Measurements from ENCODE around the gene BRWD1.

Gene BRWD1

GRCh38 chr21:39326607-39327307 lies 13.3 kb upstream of the BRWD1 start:
- DNase-seq: no peak

GRCh38 chr21:39325458-39325857 lies 12.0 kb upstream of the BRWD1 start:
- DNase-seq: no peak

- DNase-seq: no peak
These were observed 8.0 kb upstream of the BRWD1 start for GRCh38 chr21:39321424-39321823.

DNA sequence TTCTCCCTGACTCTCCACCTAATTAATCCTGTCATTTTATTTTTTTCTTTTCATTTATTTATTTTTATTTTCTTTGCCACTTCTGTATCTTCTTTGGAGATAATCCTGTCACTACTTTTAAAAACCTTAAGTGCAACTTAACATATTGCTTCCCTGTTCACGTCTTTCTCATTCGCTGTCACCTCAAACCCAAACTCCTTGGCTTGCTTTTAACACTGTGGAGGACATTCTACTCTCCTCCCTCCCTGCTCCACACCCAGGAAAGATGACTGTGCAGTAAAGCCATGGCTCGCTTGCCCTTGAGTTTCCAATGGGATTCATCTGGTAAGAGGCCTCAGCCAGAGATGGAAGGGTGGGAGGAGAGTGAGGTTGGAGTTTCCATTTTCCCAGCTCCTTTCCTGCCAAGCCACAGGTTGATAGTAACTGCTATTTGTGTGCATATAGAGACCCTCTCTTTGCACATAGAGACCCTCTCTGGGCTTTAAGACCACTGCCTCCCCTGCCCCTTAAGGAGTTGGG lies 6.4 kb upstream of the BRWD1 start:
- no peak for DNase-seq

GRCh38 chr21:39319251-39319756 lies 5.9 kb upstream of the BRWD1 start:
- DNase-seq: no peak

GRCh38 chr21:39318091-39318959 lies 4.9 kb upstream of the BRWD1 start:
- DNase-seq: no peak

DNA sequence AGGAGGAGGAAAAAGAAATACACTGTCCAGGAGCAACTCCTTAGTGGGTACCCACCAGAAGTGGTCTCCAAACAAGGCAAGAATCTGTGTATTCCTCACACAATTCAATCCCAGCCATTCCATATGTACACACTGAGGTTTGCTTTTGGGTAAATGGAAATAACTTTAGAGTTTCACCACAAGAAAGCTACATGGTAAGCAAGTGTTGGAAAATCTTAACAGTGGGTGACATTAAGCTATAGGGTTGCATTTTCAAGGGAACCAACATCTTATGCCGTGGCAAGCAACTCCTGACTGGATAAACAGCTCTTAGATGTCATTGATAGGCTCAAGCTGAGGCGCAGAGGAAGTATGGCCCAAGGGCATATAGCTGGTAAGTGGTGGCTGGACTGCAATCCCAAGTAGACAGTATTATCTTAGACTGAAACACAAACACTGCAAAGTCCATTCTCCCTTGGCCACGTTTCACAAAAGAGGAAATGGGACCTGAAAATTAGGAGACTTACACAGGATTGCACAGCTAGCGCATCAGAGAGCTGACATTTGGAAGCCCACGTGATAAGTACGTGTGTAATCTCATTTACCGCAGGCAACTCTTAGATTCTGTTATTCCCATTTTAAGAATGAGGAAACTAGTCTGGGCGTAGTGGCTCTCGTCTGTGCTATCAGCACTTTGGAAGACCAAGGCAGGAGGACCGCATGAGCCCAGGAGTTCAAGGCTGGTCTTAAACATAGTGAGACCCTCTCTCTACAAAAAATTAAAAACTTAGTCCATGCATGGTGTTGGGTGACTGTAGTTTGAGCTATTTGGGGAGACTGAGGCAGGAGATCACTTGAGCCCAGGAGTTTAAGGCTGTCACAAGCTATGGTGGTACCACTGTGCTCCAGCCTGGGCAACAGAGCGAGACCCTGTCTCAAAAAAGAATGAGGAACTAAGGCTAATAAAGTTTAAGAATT lies 4.0 kb upstream of the BRWD1 start:
- DNase-seq: peak; percentile 93

GRCh38 chr21:39316729-39317128 lies 3.3 kb upstream of the BRWD1 start:
- DNase-seq: no peak

DNA sequence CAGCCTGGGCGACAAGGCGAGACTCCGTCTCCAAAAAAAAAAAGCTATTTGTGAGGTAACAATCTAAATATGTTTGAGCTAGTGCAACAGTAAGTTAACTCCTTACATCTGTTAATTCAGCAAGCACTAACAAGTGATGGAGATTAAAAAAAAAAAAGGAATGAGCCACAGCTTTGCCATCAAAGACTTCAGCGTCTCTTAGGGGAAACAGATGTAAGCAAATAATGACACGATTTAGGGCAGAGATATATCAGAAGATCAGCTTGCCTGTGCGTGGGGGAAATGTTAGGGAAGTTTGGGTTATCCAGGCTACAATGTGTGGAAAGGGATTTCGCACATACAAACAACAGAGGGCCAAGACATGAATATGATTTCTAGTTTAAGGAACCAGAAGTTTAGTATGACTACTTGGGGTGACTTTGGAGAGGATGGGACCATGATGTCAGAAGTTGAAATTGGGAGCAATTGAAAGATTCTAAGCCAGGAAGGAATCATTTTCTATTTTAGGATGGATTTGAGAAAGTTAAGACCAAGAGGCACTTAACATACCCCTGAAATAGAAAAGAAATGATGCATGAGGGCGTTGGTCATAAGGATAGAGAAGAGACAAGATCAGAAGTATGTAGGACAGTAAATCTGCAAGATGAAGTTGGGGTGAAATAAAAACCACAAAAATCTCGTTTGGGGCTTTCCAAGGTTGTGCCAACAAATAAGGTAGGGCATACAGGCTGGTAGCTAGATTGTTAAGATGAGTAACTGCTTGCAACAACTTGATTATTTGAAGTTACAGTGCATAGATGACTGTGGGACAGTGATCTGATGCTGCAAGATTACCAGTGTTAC lies 2.4 kb upstream of the BRWD1 start:
- DNase-seq: peak; percentile 53

GRCh38 chr21:39314143-39315027 lies 953 bp upstream of the BRWD1 start:
- DNase-seq: peak; percentile 44

GRCh38 chr21:39313042-39313570 lies 326 bp downstream of the BRWD1 start:
- no peak for DNase-seq

GRCh38 chr21:39312112-39313041 lies 1.1 kb downstream of the BRWD1 start:
- peak; percentile 94 for DNase-seq

GRCh38 chr21:39311164-39311563 lies 2.3 kb downstream of the BRWD1 start:
- DNase-seq: no peak

- DNase-seq: no peak
These were observed 6.0 kb downstream of the BRWD1 start for GRCh38 chr21:39307466-39307865.

DNA sequence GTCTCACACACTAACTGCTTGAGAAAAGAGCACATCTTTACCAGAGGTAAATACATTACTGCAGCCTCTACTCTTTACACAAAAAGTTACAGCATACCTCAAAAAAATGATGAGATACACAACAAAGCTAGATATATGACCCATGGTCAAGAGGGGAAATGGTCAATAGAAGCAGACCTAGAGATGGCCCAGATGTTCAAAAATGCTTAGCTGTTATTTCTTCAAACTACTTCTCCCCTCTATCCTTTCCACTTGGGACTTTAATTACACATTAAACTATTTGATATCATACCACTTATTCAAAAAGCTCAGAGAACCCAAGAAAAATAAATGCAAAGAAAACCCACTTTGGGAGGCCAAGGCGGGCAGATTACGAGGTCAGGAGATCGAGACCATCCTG lies 12.8 kb downstream of the BRWD1 start:
- no peak for DNase-seq

GRCh38 chr21:39296891-39297290 lies 16.5 kb downstream of the BRWD1 start:
- no peak for DNase-seq

- DNase-seq: peak; percentile 21
These were observed 24.4 kb downstream of the BRWD1 start for GRCh38 chr21:39288987-39289386.

GRCh38 chr21:39282911-39283310 lies 30.5 kb downstream of the BRWD1 start:
- no peak for DNase-seq

GRCh38 chr21:39281853-39282252 lies 31.6 kb downstream of the BRWD1 start:
- no peak for DNase-seq
